CD4-positive, alpha-beta T cell (primary cell): Measurements from ENCODE around the gene SGCE. TPM values are rescaled to one million over a fixed set of nuclear protein-coding genes. Genes with fewer than 3 reads are reported as not detected.

Experiments used
- ATAC-seq: fragments of 200-7000 bp; cut with Tn5 transposase; one replicate; pipeline ENCODE4 v1.10.0; 2022; ENCODE audit warnings: mild to moderate bottlenecking; ENCODE audit not compliant: poor library complexity
- CTCF ChIA-PET: fragments of 350-600 bp; sonication (Branson Sonifier 250); formaldehyde crosslinking; loops from one replicate; lab custom pipeline; 2021; ENCODE audit warnings: antibody characterized with exemption, inconsistent platforms; lab: Charles Lee
- POLR2A ChIA-PET: fragments of 350-600 bp; sonication (Branson Sonifier 250); formaldehyde crosslinking; loops from one replicate; lab custom pipeline; 2021; ENCODE audit warnings: antibody characterized with exemption, inconsistent platforms; lab: Charles Lee
- DNase-seq, 14 experiments: peaks; one replicate each; pipeline ENCODE4 v3.0.0-alpha.2; 2013 to 2020; ENCODE audit warnings: mixed read lengths in 2 of 14
- H3K27ac ChIP-seq, 2 donors: one replicate each; pipeline versions ENCODE4 v1.5.1 to v1.7.0; 2013; ENCODE audit warnings: low read length in 2 of 2, low read depth in 1 of 2, mild to moderate bottlenecking in 1 of 2
- H3K27me3 ChIP-seq, 2 experiments: 1 replicate in 1 of 2; 2 replicates in 1 of 2; pipeline versions ENCODE4 v1.6.1 to v1.7.0; 2013; ENCODE audit warnings: low read length in 2 of 2, control low read depth in 1 of 2, mild to moderate bottlenecking in 1 of 2, moderate library complexity in 1 of 2; ENCODE audit not compliant: insufficient read depth in 2 of 2, control insufficient read depth in 1 of 2
- H3K36me3 ChIP-seq: one replicate; pipeline ENCODE4 v1.6.1; 2013; ENCODE audit warnings: low read length, control low read depth; ENCODE audit not compliant: insufficient read depth
- H3K4me1 ChIP-seq: one replicate; pipeline ENCODE4 v1.6.1; 2013; ENCODE audit warnings: low read length, control low read depth; ENCODE audit not compliant: insufficient read depth
- H3K4me3 ChIP-seq: one replicate; pipeline ENCODE4 v1.5.1; 2013; ENCODE audit warnings: mild to moderate bottlenecking, low read length, moderate library complexity
- H3K9me3 ChIP-seq, 2 experiments: 1 replicate in 1 of 2; 2 replicates in 1 of 2; pipeline versions ENCODE4 v1.6.1 to v1.7.0; 2013; ENCODE audit warnings: low read length in 2 of 2, mild to moderate bottlenecking in 2 of 2, control low read depth in 1 of 2, moderate library complexity in 1 of 2; ENCODE audit not compliant: control insufficient read depth in 1 of 2, insufficient read depth in 1 of 2
- H3K27ac Mint-ChIP-seq: one replicate; pipeline ENCODE4 v1.8.0; 2020; ENCODE audit warnings: mixed read lengths
- H3K27me3 Mint-ChIP-seq: one replicate; pipeline ENCODE4 v1.8.0; 2021; ENCODE audit warnings: mixed read lengths
- H3K36me3 Mint-ChIP-seq: one replicate; pipeline ENCODE4 v1.8.0; 2021; ENCODE audit warnings: low read depth, mixed read lengths
- H3K4me1 Mint-ChIP-seq: one replicate; pipeline ENCODE4 v1.8.0; 2021; ENCODE audit warnings: low read depth, mixed read lengths
- H3K4me3 Mint-ChIP-seq: one replicate; pipeline ENCODE4 v1.8.0; 2020; ENCODE audit warnings: mild to moderate bottlenecking, mixed read lengths
- H3K9me3 Mint-ChIP-seq: one replicate; pipeline ENCODE4 v1.8.0; 2020; ENCODE audit warnings: mixed read lengths
- intact Hi-C, 2 experiments: fragments of 100-400 bp; cut with DNase I in 1 of 2; cut with micrococcal nuclease in 1 of 2; formaldehyde crosslinking; loops; one replicate each; pipeline versions ENCODE4 v1.15.1 to v1.9.0; 2023 to 2025; cut with DNase I, micrococcal nuclease
- total RNA-seq, 174 experiments: library from RNA in 2 of 174; stranded (reverse) in 2 of 174; gene quantifications; one replicate each; pipeline ENCODE4 v1.2.3 and lab custom pipeline; 2021 to 2026
- TF ChIP-seq, protein P1 (sequence below): fragments of 200-600 bp; IDR thresholded peaks from one replicate; pipeline ENCODE4 v1.8.0; 2022; ENCODE audit warnings: antibody characterized with exemption, mild to moderate bottlenecking

The SGCE gene
- total RNA-seq, 2 experiments from 2014 or later: 0.31 TPM; not detected in 1

DNA sequence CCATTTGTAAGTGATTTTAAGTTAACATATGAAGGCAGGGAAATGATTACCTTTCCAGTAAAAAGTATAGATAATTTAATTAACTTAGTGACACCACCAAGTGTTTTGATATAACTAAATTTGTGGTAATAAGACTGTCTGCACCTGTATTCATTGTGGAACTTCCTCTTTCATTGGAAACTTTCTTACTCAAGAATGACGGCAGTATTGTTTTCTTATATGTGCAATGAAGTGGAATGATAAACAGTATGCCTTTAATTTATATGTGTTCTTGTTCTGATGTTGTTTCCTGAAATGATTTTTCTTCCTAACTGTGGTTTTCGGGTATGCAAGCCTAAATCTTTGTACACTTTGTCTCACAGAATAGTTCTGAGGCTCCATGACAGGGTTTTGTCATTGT, 99.9 kb downstream of the SGCE start:
- Mint-ChIP-seq H3K27ac (no peak overlapping the region), H3K4me3 (no peak overlapping the region), H3K9me3 (no peaks in the 10 kb centered on the region), H3K27me3 (no peaks in the 10 kb centered on the region), H3K36me3 (peaks cover 78% of the 10 kb centered on the region), H3K4me1 (no peaks in the 10 kb centered on the region)
- H3K27ac ChIP-seq: no peak overlapping the region
- intact Hi-C loops: no loop called here
- no peaks in the 10 kb centered on the region for H3K9me3 ChIP-seq
- ChIA-PET POLR2A (no interaction called here), CTCF (no interaction called here)
- TF ChIP-seq, protein P1, sequence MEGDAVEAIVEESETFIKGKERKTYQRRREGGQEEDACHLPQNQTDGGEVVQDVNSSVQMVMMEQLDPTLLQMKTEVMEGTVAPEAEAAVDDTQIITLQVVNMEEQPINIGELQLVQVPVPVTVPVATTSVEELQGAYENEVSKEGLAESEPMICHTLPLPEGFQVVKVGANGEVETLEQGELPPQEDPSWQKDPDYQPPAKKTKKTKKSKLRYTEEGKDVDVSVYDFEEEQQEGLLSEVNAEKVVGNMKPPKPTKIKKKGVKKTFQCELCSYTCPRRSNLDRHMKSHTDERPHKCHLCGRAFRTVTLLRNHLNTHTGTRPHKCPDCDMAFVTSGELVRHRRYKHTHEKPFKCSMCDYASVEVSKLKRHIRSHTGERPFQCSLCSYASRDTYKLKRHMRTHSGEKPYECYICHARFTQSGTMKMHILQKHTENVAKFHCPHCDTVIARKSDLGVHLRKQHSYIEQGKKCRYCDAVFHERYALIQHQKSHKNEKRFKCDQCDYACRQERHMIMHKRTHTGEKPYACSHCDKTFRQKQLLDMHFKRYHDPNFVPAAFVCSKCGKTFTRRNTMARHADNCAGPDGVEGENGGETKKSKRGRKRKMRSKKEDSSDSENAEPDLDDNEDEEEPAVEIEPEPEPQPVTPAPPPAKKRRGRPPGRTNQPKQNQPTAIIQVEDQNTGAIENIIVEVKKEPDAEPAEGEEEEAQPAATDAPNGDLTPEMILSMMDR: no peak
- ATAC-seq (no peak), DNase-seq (no peak)
- peaks cover 21% of the 10 kb centered on the region for H3K36me3 ChIP-seq
- H3K4me3 ChIP-seq: no peak overlapping the region
- H3K4me1 ChIP-seq: no peaks in the 10 kb centered on the region
- no peaks in the 10 kb centered on the region for H3K27me3 ChIP-seq

DNA sequence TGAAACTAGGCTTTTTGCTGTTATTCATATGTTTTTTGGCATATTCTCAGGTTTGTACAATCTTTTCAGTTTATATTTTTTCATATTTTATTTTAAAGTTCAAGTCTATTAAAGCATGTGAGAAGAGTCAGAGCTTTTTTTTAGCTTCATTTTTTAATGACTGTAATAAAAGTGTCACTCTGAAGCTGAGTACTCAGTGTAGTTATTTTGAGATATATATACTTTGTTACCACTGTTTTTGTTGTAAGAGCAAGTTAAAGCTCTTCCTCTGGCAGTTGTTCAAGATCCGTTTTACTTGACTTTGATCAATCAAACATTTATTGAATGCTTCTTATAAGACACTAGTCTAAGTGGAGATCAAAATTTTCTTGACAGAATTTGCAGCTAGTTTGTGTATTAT, 108.8 kb downstream of the SGCE start:
- ATAC-seq (no peak), DNase-seq (no peak)
- Histone ChIP-seq H3K4me3 (no peak overlapping the region), H3K27me3 (no peaks in the 10 kb centered on the region), H3K4me1 (no peaks in the 10 kb centered on the region), H3K36me3 (peaks cover 12% of the 10 kb centered on the region), H3K27ac (no peak overlapping the region), H3K9me3 (no peaks in the 10 kb centered on the region)
- intact Hi-C loops: no loop called here
- Mint-ChIP-seq H3K9me3 (no peaks in the 10 kb centered on the region), H3K27ac (no peak overlapping the region), H3K4me3 (no peak overlapping the region), H3K4me1 (no peaks in the 10 kb centered on the region), H3K36me3 (peaks cover 60% of the 10 kb centered on the region), H3K27me3 (no peaks in the 10 kb centered on the region)
- ChIA-PET POLR2A (no interaction called here), CTCF (no interaction called here)
- TF ChIP-seq, protein P1: no peak

DNA sequence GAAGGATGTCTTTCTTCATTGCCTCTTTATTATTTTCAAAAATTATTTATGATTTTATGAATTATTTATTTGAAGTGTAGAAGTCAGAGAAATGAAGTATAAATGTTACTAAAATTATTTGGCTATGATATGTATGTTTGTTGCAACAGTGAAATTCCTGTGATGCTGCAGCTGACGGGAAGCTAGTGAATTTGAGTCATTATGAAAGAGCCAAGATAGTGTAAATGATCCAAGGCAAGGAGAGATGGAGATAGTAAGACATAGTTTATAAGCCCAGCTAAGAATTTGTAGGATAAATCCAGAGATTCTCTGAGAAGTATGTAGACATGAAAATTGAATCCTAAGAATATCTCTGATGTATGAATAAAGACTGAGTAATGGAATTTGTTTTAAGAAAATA, 115.5 kb downstream of the SGCE start:
- TF ChIP-seq, protein P1: no peak
- Histone ChIP-seq H3K27ac (no peak overlapping the region), H3K27me3 (no peaks in the 10 kb centered on the region), H3K4me1 (no peaks in the 10 kb centered on the region), H3K9me3 (no peaks in the 10 kb centered on the region), H3K4me3 (no peak overlapping the region), H3K36me3 (peaks cover 18% of the 10 kb centered on the region)
- Mint-ChIP-seq H3K36me3 (peaks cover 56% of the 10 kb centered on the region), H3K9me3 (no peaks in the 10 kb centered on the region), H3K27me3 (no peaks in the 10 kb centered on the region), H3K4me1 (no peaks in the 10 kb centered on the region), H3K4me3 (no peak overlapping the region), H3K27ac (no peak overlapping the region)
- no peak for DNase-seq
- intact Hi-C loops: no loop called here
- ChIA-PET POLR2A (no interaction called here), CTCF (no interaction called here)
- no peak for ATAC-seq

Other genes with a start within 250 kb of the SGCE start
- gene CASD1, start 146.3 kb downstream of the SGCE start, total RNA-seq: 10 to 100 TPM; 16.5 to 21.9 TPM